Psoas muscle (tissue), 8 donors: ENCODE data around the gene UNC5CL. TPM values are rescaled to one million over a fixed set of nuclear protein-coding genes. Genes with fewer than 3 reads are reported as not detected.
"Not testable (repeated sequence)": the region's sequence is repeated elsewhere in the genome, so short reads cannot be mapped to it uniquely, and the experiment has no call there.

Experiments
- ATAC-seq, 4 donors: fragments of 200-7000 bp; cut with Tn5 transposase; one replicate each; pipeline ENCODE4 v1.9.1; 2020; ENCODE audit warnings: moderate library complexity in 3 of 4, mild to moderate bottlenecking in 2 of 4
- DNase-seq, 2 donors: peaks; one replicate each; pipeline ENCODE4 v3.0.0-alpha.2; 2020
- H3K27ac ChIP-seq: fragments of 200-600 bp; one replicate; pipeline ENCODE4 v1.8.0; 2022
- H3K27me3 ChIP-seq, 3 donors: fragments of 200-600 bp in 1 of 3; one replicate each; pipeline versions ENCODE4 v1.6.1 to v1.8.0; 2013 to 2022; ENCODE audit warnings: low read length in 2 of 3, mild to moderate bottlenecking in 2 of 3, moderate library complexity in 1 of 3; ENCODE audit not compliant: insufficient read depth in 3 of 3
- H3K36me3 ChIP-seq, 2 donors: fragments of 200-600 bp in 1 of 2; one replicate each; pipeline versions ENCODE4 v1.6.1 to v1.8.0; 2013 to 2022; ENCODE audit warnings: low read depth in 1 of 2, mild to moderate bottlenecking in 1 of 2, moderate library complexity in 1 of 2; ENCODE audit not compliant: insufficient read depth in 1 of 2
- H3K4me1 ChIP-seq: fragments of 200-600 bp; one replicate; pipeline ENCODE4 v1.8.0; 2022
- H3K4me3 ChIP-seq: fragments of 200-600 bp; one replicate; pipeline ENCODE4 v1.8.0; 2022; ENCODE audit warnings: mild to moderate bottlenecking
- H3K9me3 ChIP-seq: fragments of 200-600 bp; one replicate; pipeline ENCODE4 v1.8.0; 2022
- WGBS, 3 donors: extraction: QIAGEN DNeasy Blood & Tissue Kit; methylation state at CpG; one replicate each; pipeline versions ENCODE4 v1.1.6 to v1.1.7; 2013; 5-methylcytosine and 5-hydroxymethylcytosine counted together
- intact Hi-C, 2 donors: fragments of 100-400 bp; cut with DNase I; formaldehyde crosslinking; loops; one replicate each; pipeline versions ENCODE4 v1.11.0 to v1.14.2; 2022
- polyA plus RNA-seq, 3 donors: library from polyadenylated mRNA; stranded (reverse); fragments of 200-250 nt; gene quantifications; one replicate each; pipeline ENCODE4 v1.2.3, GENCODE V29; 2013
- total RNA-seq, 4 donors: library from RNA; stranded (reverse); fragmentation: NEBNext Ultra II Directional in 2 of 4; extraction: Animal tissue kit (Norgen Biotek cat#: 25700) in 2 of 4; gene quantifications; one replicate each; pipeline versions ENCODE4 v1.2.1 to v1.2.4, GENCODE V29; 2021 to 2023
- TF ChIP-seq, protein P1 (sequence below): fragments of 200-600 bp; IDR thresholded peaks from one replicate; pipeline ENCODE4 v1.8.0; 2022; ENCODE audit warnings: antibody characterized with exemption
- donor health status: healthy with polysubstance abuse.
- donor health status: DM: no; HTN: no; CAD: no; lungs with moderate emphysema.
- donor health status: Bipolar disorder and iron deficiency.
- donor health status: healthy.
- donor health status: DM: yes; HTN: yes; CAD: no.
- donor health status: DM: no; HTN: no; CAD: no.
- donor health status: DM: no; HTN: no; CAD: no.
- donor health status: DM: yes; HTN: yes; CAD: no.

UNC5CL gene
- total and polyA plus RNA-seq, 7 donors = 0.14 to 0.90 (median 0.33) TPM

DNA sequence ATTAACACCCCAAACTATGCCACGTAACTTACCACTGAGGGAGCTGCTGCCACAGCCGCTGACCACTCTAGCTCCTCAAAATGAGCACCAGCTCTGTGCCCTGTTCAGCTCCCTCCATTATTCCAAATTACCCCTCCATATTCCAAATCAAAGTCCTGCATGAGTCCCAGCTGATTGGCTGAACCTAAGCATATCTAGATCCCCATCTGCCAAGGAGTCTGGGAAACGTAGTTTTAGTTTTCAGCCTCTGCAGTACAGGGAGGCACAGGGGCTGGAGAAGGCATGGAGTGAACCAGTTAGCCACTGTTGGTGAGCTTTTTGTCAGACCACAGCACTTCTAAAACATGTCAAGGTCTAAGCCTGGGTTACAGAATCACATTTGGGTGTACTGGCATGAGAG is 15.9 kb downstream of the UNC5CL start:
- ATAC-seq (no peak), DNase-seq (no peak)
- H3K4me3 ChIP-seq = no peak overlapping the region
- TF ChIP-seq, protein P1, sequence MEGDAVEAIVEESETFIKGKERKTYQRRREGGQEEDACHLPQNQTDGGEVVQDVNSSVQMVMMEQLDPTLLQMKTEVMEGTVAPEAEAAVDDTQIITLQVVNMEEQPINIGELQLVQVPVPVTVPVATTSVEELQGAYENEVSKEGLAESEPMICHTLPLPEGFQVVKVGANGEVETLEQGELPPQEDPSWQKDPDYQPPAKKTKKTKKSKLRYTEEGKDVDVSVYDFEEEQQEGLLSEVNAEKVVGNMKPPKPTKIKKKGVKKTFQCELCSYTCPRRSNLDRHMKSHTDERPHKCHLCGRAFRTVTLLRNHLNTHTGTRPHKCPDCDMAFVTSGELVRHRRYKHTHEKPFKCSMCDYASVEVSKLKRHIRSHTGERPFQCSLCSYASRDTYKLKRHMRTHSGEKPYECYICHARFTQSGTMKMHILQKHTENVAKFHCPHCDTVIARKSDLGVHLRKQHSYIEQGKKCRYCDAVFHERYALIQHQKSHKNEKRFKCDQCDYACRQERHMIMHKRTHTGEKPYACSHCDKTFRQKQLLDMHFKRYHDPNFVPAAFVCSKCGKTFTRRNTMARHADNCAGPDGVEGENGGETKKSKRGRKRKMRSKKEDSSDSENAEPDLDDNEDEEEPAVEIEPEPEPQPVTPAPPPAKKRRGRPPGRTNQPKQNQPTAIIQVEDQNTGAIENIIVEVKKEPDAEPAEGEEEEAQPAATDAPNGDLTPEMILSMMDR = no peak
- no peaks in the 10 kb centered on the region for H3K27me3 ChIP-seq
- no peaks in the 10 kb centered on the region for H3K9me3 ChIP-seq
- H3K27ac ChIP-seq = no peak overlapping the region
- H3K4me1 ChIP-seq = peaks cover 11% of the 10 kb centered on the region
- intact Hi-C loops = loop anchor here in 1 of 2 donors (10.0 kb wide), 2 partner anchors 198 to 698 kb away; no protein-coding TSS in a partner anchor
- H3K36me3 ChIP-seq = peaks cover 4% of the 10 kb centered on the region in 2 donors
- WGBS, 3 donors = 90 to 94% (median 94%) methylated on average over 3 of the region's 3 CpGs

DNA sequence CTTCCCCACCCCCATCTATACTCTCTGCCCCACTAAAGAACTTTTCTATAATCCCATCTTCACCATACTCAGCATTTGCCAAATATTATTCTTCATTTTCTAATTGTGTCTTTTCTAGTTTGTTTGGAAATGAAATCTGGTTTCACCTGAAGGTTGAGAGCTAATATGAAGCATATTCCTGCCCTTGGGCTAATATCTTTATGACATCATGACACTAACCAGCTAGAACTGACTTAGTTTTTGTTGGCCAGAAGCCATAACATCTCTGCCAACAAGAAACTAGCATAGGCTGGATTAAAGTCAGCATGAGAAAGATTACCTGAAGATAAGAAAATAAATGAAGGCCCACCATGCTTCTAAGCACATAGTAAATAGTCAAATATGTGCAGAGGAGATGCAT is 16.7 kb downstream of the UNC5CL start:
- H3K27me3 ChIP-seq = no peaks in the 10 kb centered on the region
- no peak for DNase-seq
- H3K9me3 ChIP-seq = no peaks in the 10 kb centered on the region
- intact Hi-C loops = loop anchor here in 1 of 2 donors (10.0 kb wide), 2 partner anchors 197 to 697 kb away; no protein-coding TSS in a partner anchor
- TF ChIP-seq, protein P1 = no peak
- H3K4me3 ChIP-seq = no peak overlapping the region
- peak overlapping the region; percentile 65 for H3K27ac ChIP-seq
- H3K4me1 ChIP-seq = peaks cover 11% of the 10 kb centered on the region
- peaks cover 4% of the 10 kb centered on the region in 2 donors for H3K36me3 ChIP-seq
- ATAC-seq = no peak

DNA sequence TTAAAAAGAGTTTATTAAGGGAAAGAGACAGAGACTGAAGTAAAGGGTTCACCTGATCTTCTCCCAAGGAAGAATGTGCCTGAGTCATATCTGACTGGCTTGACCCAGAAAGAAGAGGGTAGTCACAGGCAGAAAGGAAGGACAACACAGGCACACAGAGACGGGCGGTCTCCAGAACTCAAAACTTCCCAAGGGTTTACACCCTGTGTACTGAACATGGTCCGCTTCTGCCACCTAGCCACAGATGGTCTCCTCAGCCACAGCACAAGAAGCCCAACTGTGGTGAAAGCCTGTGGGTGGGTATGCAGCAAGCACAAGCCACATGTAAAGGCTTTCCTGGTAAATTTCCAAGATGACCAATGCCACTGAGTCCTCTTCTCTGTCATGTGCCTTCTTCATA is 17.2 kb downstream of the UNC5CL start:
- intact Hi-C loops = loop anchor here in 1 of 2 donors (10.0 kb wide), 2 partner anchors 197 to 697 kb away; no protein-coding TSS in a partner anchor
- no peaks in the 10 kb centered on the region for H3K27me3 ChIP-seq
- WGBS, 3 donors = 59 to 80% (median 64%) methylated on average over 3 of the region's 3 CpGs
- TF ChIP-seq, protein P1 = peak; percentile 42
- H3K9me3 ChIP-seq = no peaks in the 10 kb centered on the region
- DNase-seq (no peak), ATAC-seq (peak; percentile 84 to 96 (median 87))
- no peak overlapping the region for H3K4me3 ChIP-seq
- peak overlapping the region; percentile 65 for H3K27ac ChIP-seq
- peaks cover 11% of the 10 kb centered on the region for H3K4me1 ChIP-seq
- peaks cover 4% of the 10 kb centered on the region in 2 donors for H3K36me3 ChIP-seq

DNA sequence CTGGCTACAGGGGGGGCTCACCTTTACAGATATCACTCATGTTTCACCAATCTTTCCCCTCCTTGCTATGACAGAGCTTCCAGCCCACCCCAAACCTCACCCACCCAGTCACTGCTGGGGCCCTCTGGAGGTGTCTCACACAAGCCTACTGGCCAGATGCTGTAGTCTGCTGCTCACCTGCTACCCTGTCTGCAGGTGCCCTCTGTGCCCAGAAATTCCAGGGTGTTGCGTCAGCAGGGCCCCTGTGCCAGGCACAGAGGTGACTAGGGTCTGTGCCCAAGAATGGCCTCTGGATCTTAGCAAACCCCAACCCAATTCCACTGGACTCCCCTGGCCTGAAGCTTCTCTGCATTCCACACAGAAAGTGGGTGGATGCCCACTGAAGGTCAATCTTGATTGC is 21.4 kb downstream of the UNC5CL start:
- ATAC-seq = no peak
- Histone ChIP-seq H3K36me3 (no peaks in the 10 kb centered on the region), H3K27ac (no peak overlapping the region), H3K9me3 (no peaks in the 10 kb centered on the region), H3K27me3 (no peaks in the 10 kb centered on the region), H3K4me1 (peaks cover 11% of the 10 kb centered on the region), H3K4me3 (no peak overlapping the region)
- DNase-seq = no peak
- 95 to 100% (median 100%) methylated on average over 1 of the region's 1 CpG for WGBS, 3 donors
- TF ChIP-seq, protein P1 = no peak
- intact Hi-C loops = no loop called here

DNA sequence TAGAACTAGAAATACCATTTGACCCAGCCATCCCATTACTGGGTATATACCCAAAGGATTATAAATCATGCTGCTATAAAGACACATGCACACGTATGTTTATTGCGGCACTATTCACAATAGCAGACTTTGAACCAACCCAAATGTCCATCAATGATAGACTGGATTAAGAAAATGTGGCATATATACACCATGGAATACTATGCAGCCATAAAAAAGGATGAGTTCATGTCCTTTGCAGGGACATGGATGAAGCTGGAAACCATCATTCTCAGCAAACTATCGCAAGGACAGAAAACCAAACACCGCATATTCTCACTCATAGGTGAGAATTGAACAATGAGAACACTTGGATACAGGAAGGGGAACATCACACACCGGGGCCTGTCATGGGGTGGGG is 23.2 kb downstream of the UNC5CL start:
- H3K27ac ChIP-seq, ATAC-seq, H3K4me3 ChIP-seq, H3K27me3 ChIP-seq, DNase-seq, H3K36me3 ChIP-seq, intact Hi-C loops, H3K9me3 ChIP-seq, H3K4me1 ChIP-seq: not testable (repeated sequence)
- WGBS, 3 donors = 96 to 99% (median 97%) methylated on average over 3 to 5 of the region's 5 CpGs
